ENCODE data around the gene EXTL1.
"Not testable (repeated sequence)": the region's sequence is repeated elsewhere in the genome, so short reads cannot be mapped to it uniquely, and the experiment has no call there.

Gene EXTL1, protein sequence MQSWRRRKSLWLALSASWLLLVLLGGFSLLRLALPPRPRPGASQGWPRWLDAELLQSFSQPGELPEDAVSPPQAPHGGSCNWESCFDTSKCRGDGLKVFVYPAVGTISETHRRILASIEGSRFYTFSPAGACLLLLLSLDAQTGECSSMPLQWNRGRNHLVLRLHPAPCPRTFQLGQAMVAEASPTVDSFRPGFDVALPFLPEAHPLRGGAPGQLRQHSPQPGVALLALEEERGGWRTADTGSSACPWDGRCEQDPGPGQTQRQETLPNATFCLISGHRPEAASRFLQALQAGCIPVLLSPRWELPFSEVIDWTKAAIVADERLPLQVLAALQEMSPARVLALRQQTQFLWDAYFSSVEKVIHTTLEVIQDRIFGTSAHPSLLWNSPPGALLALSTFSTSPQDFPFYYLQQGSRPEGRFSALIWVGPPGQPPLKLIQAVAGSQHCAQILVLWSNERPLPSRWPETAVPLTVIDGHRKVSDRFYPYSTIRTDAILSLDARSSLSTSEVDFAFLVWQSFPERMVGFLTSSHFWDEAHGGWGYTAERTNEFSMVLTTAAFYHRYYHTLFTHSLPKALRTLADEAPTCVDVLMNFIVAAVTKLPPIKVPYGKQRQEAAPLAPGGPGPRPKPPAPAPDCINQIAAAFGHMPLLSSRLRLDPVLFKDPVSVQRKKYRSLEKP

DNA sequence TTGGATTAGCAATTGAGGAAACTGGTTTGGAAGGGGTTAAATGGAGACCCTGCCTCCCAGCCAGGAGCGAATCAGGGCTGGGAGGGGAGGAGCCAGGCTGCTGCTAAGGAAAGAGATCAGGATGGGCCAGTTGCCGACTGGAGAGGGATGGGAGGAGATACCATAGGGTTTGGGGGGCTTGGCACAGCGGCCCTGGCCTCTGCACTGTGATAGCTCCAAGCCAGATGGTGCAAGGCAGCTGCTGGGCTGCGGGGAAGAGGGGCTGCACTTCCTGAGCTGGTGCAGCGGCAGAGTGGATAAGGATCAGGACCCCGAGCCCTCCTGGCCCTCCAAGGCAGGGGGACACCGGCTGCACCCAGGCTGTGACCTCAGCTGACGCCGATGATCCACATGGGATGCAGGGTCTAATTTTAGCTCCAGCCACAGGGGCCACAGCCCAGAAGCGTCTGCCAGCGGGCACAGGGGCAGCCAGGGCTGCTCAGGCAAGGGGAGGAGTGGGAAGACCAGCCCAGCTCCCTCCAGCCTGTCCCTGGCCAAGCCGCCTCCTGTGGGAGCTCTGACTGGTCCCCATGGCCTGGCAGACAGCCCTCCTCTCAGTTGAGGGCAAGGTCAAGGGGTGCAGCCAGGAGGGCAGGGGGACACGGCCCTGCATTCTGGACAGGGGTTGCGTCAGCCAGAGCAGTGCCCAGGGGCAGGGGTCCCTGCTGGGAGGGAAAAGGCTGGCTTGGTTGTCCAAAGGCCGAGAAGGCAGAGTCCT is at the start of gene EXTL1:
Gene EXTL1 (plus strand): TSS at position 129 of the 757 bp plus-strand sequence. CDS start 872 bp downstream, outside the sequence.
- no peak for DNase-seq (ENCODE audit: low read depth, low spot score)

DNA sequence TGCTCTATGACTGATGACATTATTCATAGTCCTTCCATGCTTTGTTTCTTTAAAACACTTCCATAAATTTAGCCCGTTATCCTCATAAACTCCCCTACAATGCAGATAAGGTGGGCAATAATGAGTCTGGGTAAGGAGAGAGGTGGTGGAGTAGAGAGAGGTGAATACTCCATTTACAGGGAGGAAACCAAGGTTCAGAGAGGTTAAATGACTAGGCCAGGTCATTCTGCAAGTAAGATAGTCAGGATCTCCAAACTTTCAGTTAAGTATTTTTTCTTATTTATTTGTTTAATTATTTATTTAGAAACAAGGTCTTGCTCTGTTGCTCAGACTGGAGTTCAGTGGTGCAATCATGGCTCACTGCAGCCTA is 49.8 kb upstream of the EXTL1 start:
- no peak for DNase-seq (ENCODE audit: low read depth, low spot score)

DNA sequence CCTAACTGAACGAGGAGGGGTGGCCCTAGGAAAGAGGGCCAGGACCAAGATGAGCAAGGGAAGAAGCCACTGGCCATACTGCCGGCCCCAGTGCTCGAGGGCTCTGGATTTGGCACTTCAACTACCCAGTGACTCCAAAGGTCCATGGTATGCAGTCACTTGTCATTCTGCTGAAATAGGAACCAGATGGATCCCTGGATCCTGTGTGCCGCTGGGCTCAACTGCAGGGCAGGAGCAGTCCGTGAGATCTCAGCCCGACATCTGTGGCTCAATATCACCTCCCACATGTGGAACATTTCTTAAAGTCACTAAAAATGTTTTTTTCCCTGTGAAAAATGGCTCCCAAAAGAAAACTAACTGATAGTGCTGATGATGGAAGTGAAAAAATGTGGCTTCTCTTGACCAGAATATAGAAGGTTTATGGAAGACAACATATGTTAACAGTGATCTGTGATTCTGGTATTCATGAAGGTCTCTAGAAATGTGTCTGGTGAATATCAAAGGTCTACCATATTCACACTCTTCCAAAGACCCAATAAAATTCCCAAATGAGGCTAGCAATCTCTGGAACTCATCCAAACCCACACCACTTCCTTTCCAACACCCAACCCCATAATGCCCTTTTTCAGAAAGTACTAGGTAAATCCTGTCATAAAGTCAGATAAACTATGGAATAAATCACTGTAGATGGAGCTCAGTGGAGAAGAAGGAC is 47.8 kb upstream of the EXTL1 start:
- DNase-seq (ENCODE audit: low read depth, low spot score) = no peak

DNA sequence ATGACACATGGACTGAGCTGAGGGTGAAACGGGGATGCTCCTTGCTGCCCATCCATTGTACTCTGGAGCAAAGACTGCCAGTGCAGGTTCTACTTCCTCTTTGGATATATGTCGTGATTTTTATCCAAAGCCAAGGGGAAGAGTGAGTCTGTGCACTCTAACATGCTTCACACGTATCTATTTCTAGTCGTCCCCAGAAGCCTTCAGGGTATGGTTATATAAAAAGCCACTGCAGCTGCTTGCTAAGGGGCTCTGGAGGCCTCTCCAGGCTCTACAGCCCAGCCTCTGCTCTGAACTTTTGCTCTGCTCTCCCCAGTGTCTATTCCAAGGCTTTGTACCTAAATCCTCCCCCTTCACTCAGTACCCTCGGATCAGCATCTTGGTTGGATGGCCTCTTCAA is 43.8 kb upstream of the EXTL1 start:
- no peak for DNase-seq (ENCODE audit: low read depth, low spot score)

DNA sequence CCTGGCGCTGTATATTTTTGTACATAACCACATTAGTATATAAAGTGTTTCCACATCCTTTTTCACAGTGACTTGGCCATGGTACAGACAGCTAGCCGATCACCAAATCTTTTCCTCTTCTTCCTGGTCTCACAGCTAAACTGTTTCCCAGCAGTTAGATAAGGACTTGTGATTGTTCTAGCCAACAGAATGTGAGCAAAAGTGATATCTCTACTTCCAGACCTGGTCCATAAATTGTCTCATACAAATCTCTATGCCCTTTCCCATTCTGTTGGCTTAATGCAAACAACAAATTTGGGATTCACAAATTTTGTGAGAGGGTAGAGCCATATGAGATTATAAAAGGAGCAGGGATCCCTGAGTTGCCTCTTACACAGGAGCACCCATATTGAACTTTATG is 43.2 kb upstream of the EXTL1 start:
- no peak for DNase-seq (ENCODE audit: low read depth, low spot score)

DNA sequence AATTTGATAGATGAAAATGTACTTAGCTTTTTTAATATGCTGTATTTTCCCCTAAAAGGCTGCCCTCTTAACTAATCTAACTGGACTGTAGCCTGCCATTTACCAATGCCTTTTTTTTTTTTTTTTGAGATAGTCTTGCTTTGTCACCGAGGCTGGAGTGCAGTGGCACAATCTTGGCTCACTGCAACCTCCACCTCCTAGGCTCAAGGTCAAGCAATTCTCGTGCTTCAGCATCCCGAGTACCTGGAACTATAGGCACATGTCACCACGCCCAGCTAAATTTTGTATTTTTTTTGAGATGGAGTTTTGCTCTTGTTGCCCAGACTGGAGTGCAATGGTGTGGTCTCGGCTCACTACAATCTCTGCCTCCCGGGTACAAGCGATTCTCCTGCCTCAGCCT is 42.4 kb upstream of the EXTL1 start:
- no peak for DNase-seq (ENCODE audit: low read depth, low spot score)

DNA sequence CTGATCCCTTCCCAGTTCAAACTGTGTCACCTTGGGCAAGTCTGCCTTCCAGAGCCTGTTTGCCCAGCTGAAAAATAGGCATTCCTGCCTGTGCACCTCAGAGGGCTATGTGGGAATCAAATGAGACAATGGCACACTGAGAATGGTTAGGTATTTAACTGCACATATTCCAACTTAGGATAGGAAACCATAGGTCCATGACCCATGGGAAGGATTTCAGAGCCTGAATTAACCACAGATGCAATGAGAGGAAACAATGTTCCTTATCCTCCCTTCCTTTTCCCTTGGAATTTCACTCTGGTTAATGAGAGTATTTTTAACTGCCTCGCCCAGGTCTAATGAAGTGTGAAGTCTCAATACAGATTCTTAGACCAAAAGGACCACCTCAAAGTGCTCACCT is 36.4 kb upstream of the EXTL1 start:
- DNase-seq (ENCODE audit: low read depth, low spot score) = no peak

DNA sequence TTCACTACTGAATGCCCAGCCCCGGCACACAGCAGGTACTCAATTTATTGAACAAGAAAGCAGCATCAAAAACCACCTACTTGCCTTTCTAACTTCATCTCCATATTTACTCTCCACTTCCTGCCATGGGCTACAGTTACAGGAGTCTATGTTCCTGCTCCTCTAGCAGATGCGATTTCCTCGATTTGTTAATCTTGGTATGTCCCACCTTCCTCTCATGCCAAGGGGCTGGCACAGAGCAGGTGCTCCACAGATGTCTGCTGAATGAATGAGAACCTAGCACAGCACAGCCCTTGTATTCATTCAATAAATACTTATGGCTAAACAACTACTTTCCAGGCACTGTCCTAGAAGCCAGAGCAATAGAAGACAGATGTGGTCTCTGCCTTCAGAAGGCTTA is 35.9 kb upstream of the EXTL1 start:
- DNase-seq (ENCODE audit: low read depth, low spot score) = no peak

DNA sequence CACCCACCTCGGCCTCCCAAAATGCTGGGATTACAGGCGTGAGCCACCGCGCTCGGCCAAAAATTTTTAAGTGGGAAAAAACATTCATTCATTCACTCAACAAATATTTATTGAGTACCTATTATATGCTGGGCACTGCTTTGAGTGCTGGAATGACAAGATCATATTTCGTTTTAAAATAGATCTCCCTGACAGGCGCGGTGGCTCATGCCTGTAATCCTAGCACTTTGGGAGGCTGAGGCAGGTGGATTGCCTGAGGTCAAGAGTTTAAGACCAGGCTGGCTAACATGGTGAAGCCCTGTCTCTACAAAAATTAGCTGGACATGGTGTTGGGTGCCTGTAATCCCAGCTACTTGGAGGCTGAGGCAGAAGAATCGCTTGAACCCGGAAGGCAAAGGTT is 34.8 kb upstream of the EXTL1 start:
- DNase-seq (ENCODE audit: low read depth, low spot score) = not testable (repeated sequence)

DNA sequence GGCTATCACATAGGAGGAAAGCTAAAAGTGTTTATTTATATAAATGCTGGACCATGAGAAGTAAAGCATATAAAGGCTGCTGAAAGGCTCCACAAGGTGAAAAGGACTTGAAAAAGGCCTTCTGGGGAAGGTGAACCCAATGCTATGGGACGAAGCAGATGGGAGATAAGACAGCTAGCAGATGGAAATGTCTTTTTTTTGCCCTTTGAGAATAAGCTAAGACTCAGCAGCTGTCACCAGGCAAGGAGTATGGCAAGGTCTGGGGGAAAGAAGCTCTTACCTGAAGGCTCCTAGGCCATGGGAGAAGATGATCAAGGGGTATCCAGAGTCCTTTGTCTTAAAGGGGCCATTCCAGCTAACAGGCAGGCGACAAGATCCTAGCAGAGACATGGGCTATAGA is 33.6 kb upstream of the EXTL1 start:
- no peak for DNase-seq (ENCODE audit: low read depth, low spot score)

DNA sequence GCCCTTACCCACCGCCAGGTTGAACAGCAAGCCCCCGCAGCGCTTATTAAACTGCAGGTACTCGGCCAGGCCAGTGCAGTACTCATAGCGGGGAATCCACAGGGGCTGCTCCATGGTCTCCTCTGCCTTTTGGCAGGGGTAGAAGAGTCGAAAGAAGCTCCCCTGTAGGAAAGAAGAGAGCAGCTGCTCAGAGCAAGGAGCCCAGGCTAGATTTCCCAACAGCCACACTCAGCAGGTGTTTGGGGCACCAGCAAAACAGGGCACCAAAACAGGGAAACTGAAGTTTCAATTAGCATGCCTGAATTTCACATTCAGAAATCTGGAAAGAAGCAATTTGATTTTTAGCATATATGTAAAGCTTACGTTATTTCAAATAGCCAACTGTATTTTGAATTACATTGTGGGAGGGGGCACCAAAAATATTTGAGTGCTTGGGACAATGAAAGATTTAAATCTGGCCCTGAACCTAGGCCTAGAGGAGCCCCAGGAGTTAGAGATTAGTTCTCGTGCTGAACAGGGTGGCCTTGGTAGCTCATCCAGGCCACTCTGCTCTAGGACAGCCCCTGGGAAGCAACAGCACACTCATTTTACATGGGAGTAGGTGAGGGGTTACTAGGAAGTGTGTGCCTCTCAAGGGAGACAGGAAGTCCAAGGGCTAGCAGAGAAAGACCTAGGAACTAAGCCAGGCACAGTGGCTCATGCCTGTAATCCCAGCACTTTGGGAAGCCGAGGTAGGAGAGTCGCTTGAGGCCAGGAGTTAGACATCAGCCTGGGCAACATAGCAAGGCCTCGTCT is 31.9 kb upstream of the EXTL1 start:
- no peak for DNase-seq (ENCODE audit: low read depth, low spot score)

DNA sequence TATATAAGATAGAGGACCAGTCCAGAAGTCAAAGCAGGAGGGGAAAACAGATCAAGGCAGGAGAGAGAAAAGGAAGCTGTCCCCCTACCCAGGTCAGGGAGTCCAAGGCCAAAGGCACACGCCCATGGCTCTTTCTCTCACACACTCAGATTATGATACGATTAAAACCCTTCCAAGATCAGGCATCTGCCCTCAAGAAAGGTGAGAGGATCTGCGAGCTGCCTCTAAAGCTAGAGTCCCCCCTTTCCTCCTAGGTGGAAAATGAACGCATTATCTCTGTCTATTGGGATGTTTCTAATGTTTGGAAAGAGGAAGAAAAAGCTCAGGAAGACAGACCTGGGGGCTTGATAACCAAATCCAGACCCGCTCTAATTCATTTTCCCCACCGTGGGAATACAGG is 31.3 kb upstream of the EXTL1 start:
- DNase-seq (ENCODE audit: low read depth, low spot score) = no peak

DNA sequence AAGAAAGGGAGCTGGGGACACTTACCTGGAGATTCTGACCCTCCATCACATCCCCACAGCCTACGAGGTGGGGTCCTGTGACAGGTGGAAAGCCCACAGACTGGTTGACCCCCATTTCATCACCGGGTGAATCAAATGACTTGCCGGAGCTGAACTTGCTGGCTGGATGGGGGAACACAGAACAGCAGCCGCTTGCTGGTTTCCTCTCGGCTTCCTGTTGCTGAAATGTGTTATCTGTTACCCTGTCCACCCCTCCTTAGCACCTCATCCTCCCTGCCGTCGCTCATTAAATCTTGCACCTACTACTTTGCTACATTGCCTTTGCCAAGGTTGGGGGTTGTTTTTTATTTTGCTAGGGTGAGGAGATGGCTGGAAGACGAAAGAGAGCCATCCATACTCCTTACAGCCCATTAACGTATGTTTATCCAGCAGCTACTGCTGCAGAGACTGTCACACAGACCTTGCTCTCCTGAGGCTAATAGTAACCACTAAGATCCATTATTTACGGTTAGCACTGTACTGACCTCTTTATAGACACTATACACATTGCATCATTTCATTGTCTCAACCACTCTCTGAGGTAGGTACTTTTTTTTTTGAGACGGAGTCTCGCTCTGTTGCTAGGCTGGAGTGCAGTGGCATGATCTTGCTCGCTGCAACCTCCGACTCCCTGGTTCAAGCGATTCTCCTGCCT is 30.7 kb upstream of the EXTL1 start:
- DNase-seq (ENCODE audit: low read depth, low spot score) = no peak

DNA sequence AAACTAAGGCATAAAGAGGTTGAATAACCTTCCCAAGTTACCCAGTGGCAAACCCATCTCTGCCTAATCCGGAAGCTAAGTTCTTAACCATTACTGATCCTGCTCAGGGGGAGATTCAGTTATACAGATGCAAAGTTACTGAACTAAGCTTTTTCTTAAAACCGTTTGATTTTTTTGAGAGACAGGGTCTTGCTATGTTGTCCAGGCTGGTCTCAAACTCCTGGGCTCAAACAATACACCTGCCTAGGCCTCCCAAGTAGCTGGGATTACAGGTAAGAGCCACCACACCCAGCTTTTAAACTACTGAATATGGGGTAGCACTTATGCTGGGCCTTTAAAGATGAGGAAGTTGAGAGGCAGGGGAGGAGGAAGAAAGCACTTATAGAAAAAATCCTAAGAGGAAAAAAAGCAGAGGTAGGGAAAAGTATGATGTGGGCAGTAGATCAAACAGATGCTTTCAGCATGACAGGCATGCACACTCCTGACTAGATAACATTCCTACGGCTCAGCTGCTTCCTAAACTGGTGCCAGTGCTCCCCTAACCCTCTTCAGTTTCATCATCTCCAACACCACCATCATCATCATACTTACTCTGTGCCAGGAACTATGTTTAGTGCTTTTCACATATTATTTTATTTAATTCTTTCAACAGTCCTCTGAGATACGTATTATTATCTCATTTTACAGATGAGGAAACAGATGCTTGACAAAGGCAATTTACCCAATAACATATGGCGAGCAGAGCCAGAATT is 29.5 kb upstream of the EXTL1 start:
- DNase-seq (ENCODE audit: low read depth, low spot score) = no peak

DNA sequence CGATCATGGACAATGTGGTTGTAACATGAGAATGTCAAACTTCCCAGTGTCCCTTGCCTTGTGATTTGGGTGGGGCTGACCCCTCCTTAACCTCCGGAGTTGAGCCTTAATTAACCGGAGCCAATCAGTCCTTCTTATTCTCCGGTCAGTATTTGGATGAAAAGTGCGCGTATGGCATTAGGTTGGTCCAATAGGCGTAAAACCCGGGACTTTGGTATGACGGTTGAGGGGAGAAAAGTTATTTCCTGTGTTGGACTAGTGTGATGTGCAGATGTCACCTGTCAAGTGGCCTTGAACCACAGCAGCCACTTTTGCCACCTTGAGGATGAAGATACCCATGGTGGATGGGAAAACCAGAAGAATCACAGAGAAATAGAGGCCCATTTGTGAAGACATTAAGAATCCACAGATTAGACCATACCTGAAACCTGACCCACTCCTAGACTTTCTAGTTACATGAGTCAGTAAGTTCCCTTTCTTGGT is 28.8 kb upstream of the EXTL1 start:
- DNase-seq (ENCODE audit: low read depth, low spot score) = no peak

DNA sequence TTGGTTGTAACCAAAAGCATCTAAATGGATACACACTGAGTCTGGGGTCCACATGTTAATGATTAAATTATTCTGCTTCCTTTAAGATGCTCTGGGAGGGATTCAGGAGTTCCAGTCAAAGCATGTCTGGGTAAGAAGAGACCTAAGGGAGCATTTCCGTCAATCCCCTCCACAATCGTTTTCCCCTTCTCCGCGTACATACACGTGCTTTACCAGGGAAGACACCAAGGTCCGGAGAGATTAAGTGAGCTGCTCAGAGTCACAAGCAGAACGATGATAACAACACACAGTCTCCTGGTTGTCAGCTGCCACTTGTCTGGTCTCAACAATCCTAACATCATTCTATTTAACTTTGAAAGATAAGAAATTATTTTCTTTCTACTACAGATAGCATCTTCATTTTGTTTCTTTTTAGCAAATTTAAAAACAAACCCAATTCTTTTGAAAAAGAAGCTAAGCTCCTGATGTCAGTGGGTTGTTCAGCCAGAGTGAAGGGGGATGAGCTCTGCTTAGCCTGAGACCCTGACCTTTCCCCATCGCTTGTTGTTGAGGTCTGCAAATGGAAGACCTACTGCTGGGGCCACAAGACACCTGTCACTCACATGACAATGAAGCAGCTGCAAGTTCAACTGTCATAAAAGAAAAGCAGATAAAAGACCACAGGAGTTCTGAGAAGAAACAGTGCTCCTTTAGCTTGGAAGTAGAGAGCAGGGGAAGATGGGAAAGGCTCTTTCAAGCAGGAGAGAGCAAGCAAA is 28.2 kb upstream of the EXTL1 start:
- DNase-seq (ENCODE audit: low read depth, low spot score) = no peak

DNA sequence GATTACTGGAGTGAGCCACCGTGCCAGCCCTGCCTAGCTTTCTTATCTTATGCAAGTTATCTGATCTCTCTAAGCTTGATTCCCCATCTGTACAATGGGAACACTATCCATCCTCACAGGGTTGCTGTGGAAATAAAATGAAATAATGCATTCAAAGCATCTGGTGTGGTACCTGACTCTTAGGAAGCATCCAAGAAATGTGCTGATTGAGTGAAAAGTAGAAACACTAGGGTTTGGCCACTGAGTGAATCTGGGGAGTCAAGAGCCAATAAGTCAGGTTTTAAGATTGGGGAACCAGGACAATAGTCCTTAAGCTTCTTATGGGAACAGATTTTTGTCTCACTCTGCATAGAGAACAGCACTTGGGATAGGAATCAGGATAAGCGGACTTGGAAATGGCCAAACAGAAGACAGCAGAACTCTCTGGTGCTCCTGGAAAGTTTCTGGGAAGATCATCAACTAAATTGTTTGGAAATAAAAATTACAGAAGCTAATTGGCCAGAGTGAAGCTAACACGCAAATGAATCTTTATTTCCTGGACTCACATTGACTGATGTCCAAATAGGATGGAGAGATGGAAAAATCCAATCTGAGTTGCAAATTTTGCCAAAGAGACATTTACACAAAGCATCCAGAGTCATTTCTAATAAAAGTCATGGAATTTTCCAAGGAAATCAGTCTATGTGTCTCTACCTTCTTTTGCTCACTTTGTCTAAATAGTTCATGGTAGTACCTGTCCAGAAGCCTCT is 27.0 kb upstream of the EXTL1 start:
- DNase-seq (ENCODE audit: low read depth, low spot score) = no peak
